Fibroblast of skin of scalp (primary cell): ENCODE measurements around the gene CRIP3. TPM values are rescaled to one million over a fixed set of nuclear protein-coding genes. Genes with fewer than 3 reads are reported as not detected.
A peak's percentile ranks its signal among the peaks of the same experiment; 100 is the strongest.
"Not testable (repeated sequence)": the region's sequence is repeated elsewhere in the genome, so short reads cannot be mapped to it uniquely, and the experiment has no call there.

ENCODE experiments used
- DNase-seq: peaks from one replicate; pipeline ENCODE4 v3.0.0-alpha.2; 2013
- polyA plus RNA-seq, 2 experiments: library from polyadenylated mRNA; unstranded; fragments of 120-200 nt; gene quantifications; one replicate each; pipeline ENCODE4 v1.2.1, GENCODE V29; 2013; ENCODE audit not compliant: insufficient read length in 2 of 2

The CRIP3 gene, protein sequence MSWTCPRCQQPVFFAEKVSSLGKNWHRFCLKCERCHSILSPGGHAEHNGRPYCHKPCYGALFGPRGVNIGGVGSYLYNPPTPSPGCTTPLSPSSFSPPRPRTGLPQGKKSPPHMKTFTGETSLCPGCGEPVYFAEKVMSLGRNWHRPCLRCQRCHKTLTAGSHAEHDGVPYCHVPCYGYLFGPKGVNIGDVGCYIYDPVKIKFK
- not detected for polyA plus RNA-seq (2013, experiment 1 of 2; ENCODE audit: insufficient read length)
- polyA plus RNA-seq (2013, experiment 2 of 2; ENCODE audit: insufficient read length), result not detected

- DNase-seq, result peak; percentile 58
Observed at GRCh38 chr6:43308101-43308989, at the start of gene CRIP3. CRIP3 (minus strand) TSS chr6:43308826; CDS start chr6:43308792, 34 bp downstream.

DNA sequence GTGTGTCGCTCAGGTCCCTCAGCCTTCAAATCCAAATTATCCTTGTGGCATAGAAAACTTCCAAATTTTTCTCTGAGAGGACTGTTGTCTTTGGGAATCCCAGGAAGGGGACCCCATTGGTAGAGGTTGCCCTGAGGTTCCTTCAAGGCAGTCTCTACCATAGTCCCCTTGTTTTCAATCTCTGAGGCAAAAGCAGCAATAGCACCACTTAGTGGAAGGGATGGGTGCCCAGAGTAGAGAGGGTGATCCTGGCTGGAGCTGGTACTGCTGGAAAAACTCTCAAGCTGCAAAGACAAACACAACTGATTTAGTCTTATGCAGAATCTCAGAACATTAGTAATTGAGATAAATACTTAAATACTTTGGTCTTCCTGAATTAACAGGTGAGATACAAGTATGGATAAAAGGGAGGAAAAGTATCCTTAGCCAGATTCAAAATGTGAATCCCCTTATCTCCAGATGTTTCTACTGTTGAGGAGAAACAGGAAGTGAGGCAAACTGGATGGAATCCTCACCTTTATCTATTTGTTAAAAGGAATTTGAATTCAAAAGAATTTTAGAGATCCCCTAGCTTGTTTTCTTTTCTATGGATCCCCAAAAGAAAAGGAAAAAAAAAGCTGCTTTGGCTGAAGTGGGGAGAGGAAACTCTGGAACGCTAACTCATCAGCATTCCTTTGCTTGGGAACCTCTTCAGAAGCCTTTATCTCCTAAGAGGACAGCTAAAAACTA lies 47.4 kb upstream of the CRIP3 start:
- DNase-seq, result peak; percentile 6

GRCh38 chr6:43351951-43352350 lies 43.3 kb upstream of the CRIP3 start:
- not testable (repeated sequence) for DNase-seq

- DNase-seq, result no peak
Observed at GRCh38 chr6:43347444-43347843, 38.8 kb upstream of the CRIP3 start.

DNA sequence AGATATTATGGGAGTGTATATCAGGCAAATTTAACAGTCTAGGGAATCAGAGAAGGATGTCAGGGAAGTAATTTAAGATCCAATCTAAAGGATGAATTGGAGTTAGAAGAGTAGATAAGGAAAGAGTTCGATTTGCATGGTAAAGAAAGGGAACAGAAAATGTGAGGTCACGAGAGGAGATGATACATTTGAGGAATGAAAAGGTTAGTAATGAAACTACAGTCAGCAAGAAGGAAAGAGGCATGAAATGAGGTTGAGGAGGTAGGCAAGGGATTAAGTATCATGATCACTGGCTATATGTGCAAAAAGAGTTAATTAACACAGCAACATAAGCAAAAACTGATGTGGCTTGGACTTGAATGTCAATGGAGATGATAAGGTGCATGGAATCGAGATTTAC lies 38.4 kb upstream of the CRIP3 start:
- no peak for DNase-seq

GRCh38 chr6:43346243-43346642 lies 37.6 kb upstream of the CRIP3 start:
- not testable (repeated sequence) for DNase-seq

DNA sequence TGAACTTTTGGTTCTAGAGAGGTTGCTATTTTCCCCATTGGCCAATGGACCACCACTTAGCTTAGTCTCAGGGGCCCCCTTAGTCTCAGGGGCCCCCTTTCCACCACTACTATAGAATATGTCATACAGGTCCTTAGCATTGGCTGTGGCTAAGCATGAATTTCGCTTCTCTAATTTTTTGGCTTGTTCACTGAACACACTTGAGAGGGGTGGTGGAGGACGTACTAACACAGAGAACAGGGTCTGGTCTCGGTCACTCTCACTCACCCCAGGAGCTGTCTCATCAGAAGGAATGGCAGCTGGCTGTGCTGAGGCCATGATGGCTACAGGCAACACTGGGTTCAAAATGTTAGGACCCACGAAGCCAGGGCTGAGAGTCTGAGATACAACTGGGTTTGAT lies 30.5 kb upstream of the CRIP3 start:
- DNase-seq, result no peak

GRCh38 chr6:43338243-43338642 lies 29.6 kb upstream of the CRIP3 start:
- DNase-seq, result no peak

- no peak for DNase-seq
Observed at GRCh38 chr6:43336382-43336781, 27.8 kb upstream of the CRIP3 start.

GRCh38 chr6:43335469-43335868 lies 26.8 kb upstream of the CRIP3 start:
- DNase-seq, result no peak

DNA sequence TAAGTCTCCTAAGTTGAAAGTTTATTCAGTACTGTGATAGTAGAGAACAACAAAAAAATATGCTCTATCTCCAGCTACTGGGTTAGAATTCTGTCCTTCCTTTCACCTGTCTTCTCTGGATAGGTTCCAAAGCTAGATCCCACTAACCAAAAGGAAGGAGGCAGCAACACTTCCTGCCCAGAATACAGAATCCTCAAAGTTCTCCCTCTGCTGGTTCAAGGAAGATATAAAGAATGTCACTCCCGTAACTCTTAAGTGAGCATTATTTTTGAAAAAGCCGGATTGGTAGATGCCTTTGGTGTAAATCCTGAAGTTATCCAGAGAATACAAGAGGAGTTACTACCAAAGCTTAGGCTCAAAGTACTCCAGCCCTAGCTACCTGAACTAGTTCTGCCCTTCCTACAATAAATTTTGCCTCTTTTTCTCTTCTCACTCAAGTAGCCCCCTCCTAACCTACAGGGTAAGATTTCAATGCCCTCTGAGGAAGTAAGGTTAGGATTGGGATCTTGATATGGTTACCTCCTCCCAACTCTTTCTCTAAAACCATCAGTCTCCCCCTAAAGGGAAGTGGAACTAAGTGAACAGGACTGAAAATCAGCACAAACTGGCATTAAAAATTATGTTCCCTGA lies 26.0 kb upstream of the CRIP3 start:
- DNase-seq, result peak; percentile 71

DNA sequence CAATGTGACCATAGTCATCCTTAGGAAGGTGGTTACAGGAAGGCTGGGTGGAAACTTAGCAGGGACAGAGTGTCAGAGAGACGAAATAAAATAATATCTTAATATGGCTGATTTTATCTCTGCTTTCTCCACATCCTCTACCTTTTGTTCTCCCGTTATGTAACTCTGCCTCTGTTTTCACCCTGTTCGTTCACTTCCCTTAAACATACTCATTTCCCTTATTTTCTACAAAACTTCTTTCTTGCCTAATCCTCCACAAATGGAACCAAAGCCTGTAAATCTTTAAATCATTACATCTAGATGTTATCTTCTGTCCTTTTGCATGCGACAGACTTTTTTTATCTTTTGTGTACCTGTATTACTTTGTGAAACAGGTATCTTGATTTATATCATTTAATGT lies 23.3 kb upstream of the CRIP3 start:
- DNase-seq, result no peak

DNA sequence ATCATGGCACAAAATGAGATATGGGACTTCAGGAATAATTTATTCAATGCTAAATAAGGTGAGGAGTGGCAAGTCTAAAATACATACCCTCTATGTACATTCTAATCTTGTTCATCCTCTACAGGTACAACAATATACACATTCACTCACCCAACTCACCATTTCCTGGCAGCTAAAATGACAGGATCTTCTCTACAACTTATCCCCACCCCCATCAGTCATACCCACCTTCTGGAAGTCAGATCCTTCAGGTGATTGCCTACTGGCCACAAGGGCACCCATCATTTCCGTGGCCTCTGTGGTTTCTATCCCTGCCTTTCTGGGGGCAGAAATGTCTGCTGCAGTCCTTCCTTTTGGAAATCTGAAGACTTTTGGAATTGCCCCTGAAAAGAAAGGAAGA lies 22.8 kb upstream of the CRIP3 start:
- no peak for DNase-seq

- DNase-seq, result no peak
Observed at GRCh38 chr6:43328528-43328927, 19.9 kb upstream of the CRIP3 start.

- DNase-seq, result no peak
Observed at GRCh38 chr6:43325876-43326275, 17.2 kb upstream of the CRIP3 start.

GRCh38 chr6:43318011-43318410 lies 9.4 kb upstream of the CRIP3 start:
- no peak for DNase-seq

DNA sequence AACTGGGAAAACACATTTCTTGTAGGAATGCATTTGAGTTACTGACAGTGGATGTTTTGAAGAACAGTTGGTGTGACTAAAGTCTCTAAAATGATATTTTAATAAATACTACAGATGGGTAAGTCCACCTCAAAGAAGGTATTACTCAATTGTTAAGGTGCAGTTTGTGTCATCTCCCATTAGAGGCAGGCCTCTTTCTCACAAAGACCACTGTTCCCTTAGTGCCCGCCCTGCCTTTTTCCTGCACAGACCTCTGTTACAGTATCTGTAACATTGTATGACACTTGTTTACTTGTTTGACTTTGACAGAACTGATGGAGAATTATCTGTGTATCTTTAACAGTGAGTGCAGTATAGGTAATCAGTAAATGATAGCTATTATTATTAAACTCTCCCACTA lies 5.2 kb upstream of the CRIP3 start:
- no peak for DNase-seq

GRCh38 chr6:43311666-43312065 lies 3.0 kb upstream of the CRIP3 start:
- no peak for DNase-seq

GRCh38 chr6:43310624-43311023 lies 2.0 kb upstream of the CRIP3 start:
- no peak for DNase-seq

DNA sequence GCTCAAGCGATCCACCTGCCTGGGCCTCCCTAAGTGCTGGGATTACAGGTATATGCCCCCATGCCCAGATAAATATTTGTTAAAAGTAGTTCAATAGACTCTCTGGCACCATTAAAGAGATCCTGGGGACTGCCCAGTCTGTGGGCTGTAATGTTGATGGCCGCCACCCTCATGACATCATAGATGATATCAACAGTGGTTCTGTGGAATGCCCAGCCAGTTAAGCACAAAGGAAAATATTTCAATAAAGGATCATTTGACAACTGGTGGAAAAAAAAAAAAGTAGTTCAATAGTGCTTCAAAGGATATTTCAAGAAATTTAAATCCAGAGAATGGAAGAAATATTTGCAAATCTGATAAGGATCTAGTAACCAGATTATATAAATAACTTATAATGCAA lies 1.5 kb upstream of the CRIP3 start:
- DNase-seq, result peak; percentile 2

DNA sequence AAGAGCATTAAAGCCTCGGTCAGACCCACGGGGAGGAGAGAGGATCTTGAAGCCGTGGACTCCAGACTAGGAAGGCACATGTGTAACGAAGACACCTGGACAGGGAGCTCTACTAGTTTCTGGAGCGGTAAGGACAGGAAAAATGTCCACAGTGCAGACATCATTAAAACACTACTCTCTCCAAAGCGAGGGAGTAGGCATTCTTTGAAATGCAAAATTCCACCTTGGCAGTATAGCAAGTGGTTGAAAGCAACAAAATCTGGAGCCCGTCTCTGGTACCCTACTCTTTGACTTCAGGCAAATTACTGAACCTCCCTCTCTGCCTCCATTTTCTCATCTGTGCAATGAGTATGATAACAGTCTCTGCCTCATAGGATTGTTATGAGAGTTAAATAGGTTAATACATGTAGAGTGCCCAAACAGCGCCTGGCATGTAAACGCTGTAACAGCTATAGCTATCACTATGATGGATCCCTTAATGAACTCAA lies 408 bp upstream of the CRIP3 start:
- no peak for DNase-seq

- DNase-seq, result no peak
Observed at GRCh38 chr6:43307451-43308100, 1.1 kb downstream of the CRIP3 start.
